Endothelial cell of umbilical vein (primary cell): Measurements from ENCODE around the gene OR13A1.

ENCODE experiments used
- CTCF ChIP-seq, 2 donors: IDR thresholded peaks; 1 replicate in 1 of 2; 2 replicates in 1 of 2; pipeline ENCODE4 v1.5.1; 2011; ENCODE audit warnings: low read length in 2 of 2, mild to moderate bottlenecking in 2 of 2, moderate library complexity in 2 of 2, control low read depth in 1 of 2, inconsistent platforms in 1 of 2, low read depth in 1 of 2; ENCODE audit not compliant: insufficient read depth in 1 of 2; ENCODE audit errors: extremely low read depth in 1 of 2
- EZH2 ChIP-seq: IDR thresholded peaks from 2 replicates; pipeline ENCODE4 v1.6.1; 2012; ENCODE audit warnings: borderline replicate concordance, low read depth, mild to moderate bottlenecking, moderate library complexity, low read length, inconsistent platforms; ENCODE audit not compliant: severe bottlenecking
- FOS ChIP-seq: IDR thresholded peaks from 2 replicates; pipeline ENCODE4 v1.6.1; 2011; ENCODE audit warnings: mild to moderate bottlenecking, low read length, moderate library complexity, borderline replicate concordance; ENCODE audit not compliant: insufficient read depth
- JUN ChIP-seq: IDR thresholded peaks from 2 replicates; pipeline ENCODE4 v1.6.1; 2011; ENCODE audit warnings: borderline replicate concordance, low read depth; ENCODE audit not compliant: insufficient read length, insufficient read depth
- MYC ChIP-seq: IDR thresholded peaks from one replicate; pipeline ENCODE4 v1.6.1; 2011; ENCODE audit warnings: mild to moderate bottlenecking, low read depth, low read length
- POLR2A ChIP-seq: IDR thresholded peaks from 2 replicates; pipeline ENCODE4 v1.6.1; 2012; ENCODE audit warnings: low read depth, mild to moderate bottlenecking, control low read depth, low read length
- POLR2AphosphoS5 ChIP-seq: IDR thresholded peaks from 2 replicates; pipeline ENCODE4 v1.6.1; 2012; ENCODE audit warnings: low read depth, mild to moderate bottlenecking, control low read depth, low read length, moderate library complexity; ENCODE audit not compliant: insufficient read depth

- no peak for TF ChIP-seq POLR2AphosphoS5
- no peak for TF ChIP-seq EZH2
- no peak for TF ChIP-seq CTCF (IDR thresholded peaks at IDR 0.05; ENCODE audit: extremely low read depth in 1 of 2, insufficient read depth in 1 of 2, low read depth in 1 of 2, low read length in 2 of 2)
- no peak for TF ChIP-seq POLR2A
- TF ChIP-seq FOS, result no peak
- no peak for TF ChIP-seq JUN
- no peak for TF ChIP-seq MYC
Measured at GRCh38 chr10:45265996-45266395, 49.4 kb downstream of the OR13A1 start.
